22Rv1 (cell line): ENCODE measurements around the gene ZYX.

Experiments used
- ZFX ChIP-seq: fragments of 450-650 bp; IDR thresholded peaks from 2 replicates; pipeline ENCODE4 v1.6.1; 2017; ENCODE audit warnings: antibody characterized with exemption, borderline replicate concordance
- TF ChIP-seq, protein P1 (sequence below): fragments of 450-650 bp; IDR thresholded peaks from 2 replicates; pipeline ENCODE4 v1.5.1; 2017; ENCODE audit warnings: mild to moderate bottlenecking

DNA sequence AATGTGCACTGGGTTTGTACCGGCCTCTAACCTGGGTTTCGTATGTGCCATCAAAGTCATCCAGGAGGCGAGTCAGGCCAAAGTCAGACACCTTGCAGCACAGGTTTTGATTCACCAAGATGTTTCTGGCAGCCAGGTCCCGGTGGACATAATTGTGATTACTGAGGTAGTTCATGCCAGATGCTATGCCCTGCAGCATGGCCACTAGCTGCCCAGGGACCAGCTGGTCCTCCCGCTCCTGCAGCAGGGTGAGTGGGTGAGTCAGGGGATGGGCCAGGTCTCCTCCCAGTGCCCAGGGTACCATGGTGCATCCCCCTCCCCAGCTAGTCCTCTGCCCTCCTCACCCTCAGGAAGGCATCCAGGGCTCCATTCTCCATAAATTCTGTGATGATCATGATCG is 13.6 kb downstream of the ZYX start:
- TF ChIP-seq, protein P1, sequence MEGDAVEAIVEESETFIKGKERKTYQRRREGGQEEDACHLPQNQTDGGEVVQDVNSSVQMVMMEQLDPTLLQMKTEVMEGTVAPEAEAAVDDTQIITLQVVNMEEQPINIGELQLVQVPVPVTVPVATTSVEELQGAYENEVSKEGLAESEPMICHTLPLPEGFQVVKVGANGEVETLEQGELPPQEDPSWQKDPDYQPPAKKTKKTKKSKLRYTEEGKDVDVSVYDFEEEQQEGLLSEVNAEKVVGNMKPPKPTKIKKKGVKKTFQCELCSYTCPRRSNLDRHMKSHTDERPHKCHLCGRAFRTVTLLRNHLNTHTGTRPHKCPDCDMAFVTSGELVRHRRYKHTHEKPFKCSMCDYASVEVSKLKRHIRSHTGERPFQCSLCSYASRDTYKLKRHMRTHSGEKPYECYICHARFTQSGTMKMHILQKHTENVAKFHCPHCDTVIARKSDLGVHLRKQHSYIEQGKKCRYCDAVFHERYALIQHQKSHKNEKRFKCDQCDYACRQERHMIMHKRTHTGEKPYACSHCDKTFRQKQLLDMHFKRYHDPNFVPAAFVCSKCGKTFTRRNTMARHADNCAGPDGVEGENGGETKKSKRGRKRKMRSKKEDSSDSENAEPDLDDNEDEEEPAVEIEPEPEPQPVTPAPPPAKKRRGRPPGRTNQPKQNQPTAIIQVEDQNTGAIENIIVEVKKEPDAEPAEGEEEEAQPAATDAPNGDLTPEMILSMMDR, result no peak
- no peak for TF ChIP-seq ZFX
